PFSK-1 (cell line): ENCODE results near the gene RXFP1.

Experiments
- FOXP2 ChIP-seq: optimal IDR thresholded peaks from 2 replicates; pipeline ENCODE3; 2011; ENCODE audit warnings: borderline replicate concordance, control low read depth, inconsistent platforms; ENCODE audit not compliant: insufficient read depth; ENCODE audit errors: extremely low read length, extremely low read depth
- POLR2AphosphoS5 ChIP-seq: IDR thresholded peaks from 2 replicates; pipeline ENCODE4 v1.6.1; 2012; ENCODE audit warnings: low read depth, mild to moderate bottlenecking, control low read depth, low read length, moderate library complexity
- SIN3A ChIP-seq: IDR thresholded peaks from 2 replicates; pipeline ENCODE4 v1.6.1; 2012; ENCODE audit warnings: mild to moderate bottlenecking, low read length, moderate library complexity, borderline replicate concordance; ENCODE audit not compliant: insufficient read depth
- TAF1 ChIP-seq: IDR thresholded peaks from 2 replicates; pipeline ENCODE4 v1.6.1; 2012; ENCODE audit warnings: low read length, control low read depth, borderline replicate concordance; ENCODE audit not compliant: insufficient read depth
- TF ChIP-seq, protein P1 (sequence below), 2 experiments: IDR thresholded peaks; 2 replicates each; pipeline versions ENCODE4 v1.6.1 to v1.8.0; 2011 to 2012; ENCODE audit warnings: low read depth in 2 of 2, low read length in 2 of 2, control low read depth in 1 of 2, inconsistent platforms in 1 of 2, mild to moderate bottlenecking in 1 of 2, moderate library complexity in 1 of 2; ENCODE audit not compliant: insufficient read depth in 1 of 2

RXFP1 gene

GRCh38 chr4:158671665-158671914 lies 149.9 kb downstream of the RXFP1 start, which contains the start of gene C4orf46:
Gene C4orf46 (minus strand): TSS chr4:158671887. CDS start chr4:158671801, 86 bp downstream.
- TF ChIP-seq, protein P1, sequence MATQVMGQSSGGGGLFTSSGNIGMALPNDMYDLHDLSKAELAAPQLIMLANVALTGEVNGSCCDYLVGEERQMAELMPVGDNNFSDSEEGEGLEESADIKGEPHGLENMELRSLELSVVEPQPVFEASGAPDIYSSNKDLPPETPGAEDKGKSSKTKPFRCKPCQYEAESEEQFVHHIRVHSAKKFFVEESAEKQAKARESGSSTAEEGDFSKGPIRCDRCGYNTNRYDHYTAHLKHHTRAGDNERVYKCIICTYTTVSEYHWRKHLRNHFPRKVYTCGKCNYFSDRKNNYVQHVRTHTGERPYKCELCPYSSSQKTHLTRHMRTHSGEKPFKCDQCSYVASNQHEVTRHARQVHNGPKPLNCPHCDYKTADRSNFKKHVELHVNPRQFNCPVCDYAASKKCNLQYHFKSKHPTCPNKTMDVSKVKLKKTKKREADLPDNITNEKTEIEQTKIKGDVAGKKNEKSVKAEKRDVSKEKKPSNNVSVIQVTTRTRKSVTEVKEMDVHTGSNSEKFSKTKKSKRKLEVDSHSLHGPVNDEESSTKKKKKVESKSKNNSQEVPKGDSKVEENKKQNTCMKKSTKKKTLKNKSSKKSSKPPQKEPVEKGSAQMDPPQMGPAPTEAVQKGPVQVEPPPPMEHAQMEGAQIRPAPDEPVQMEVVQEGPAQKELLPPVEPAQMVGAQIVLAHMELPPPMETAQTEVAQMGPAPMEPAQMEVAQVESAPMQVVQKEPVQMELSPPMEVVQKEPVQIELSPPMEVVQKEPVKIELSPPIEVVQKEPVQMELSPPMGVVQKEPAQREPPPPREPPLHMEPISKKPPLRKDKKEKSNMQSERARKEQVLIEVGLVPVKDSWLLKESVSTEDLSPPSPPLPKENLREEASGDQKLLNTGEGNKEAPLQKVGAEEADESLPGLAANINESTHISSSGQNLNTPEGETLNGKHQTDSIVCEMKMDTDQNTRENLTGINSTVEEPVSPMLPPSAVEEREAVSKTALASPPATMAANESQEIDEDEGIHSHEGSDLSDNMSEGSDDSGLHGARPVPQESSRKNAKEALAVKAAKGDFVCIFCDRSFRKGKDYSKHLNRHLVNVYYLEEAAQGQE (IDR thresholded peaks at IDR 0.05; ENCODE audit: insufficient read depth in 1 of 2, low read depth in 2 of 2, low read length in 2 of 2) = no peak
- TF ChIP-seq TAF1 (no peak), FOXP2 (no peak), SIN3A (no peak), POLR2AphosphoS5 (no peak)

GRCh38 chr4:158671915-158672806 lies 150.5 kb downstream of the RXFP1 start, which contains the start of gene ETFDH:
Gene ETFDH (plus strand): TSS chr4:158672296. CDS start chr4:158672457, 161 bp downstream.
- 0 out of 2 replicates have a peak, but pooled peaks have one; percentile 31 for TF ChIP-seq SIN3A
- TF ChIP-seq, protein P1 (IDR thresholded peaks at IDR 0.05; ENCODE audit: insufficient read depth in 1 of 2, low read depth in 2 of 2, low read length in 2 of 2) = no peak
- peak; percentile 74; the same call in 1 of the 2 replicates for TF ChIP-seq TAF1
- peak; percentile 52 for TF ChIP-seq POLR2AphosphoS5
- peak; percentile 90 for TF ChIP-seq FOXP2

DNA sequence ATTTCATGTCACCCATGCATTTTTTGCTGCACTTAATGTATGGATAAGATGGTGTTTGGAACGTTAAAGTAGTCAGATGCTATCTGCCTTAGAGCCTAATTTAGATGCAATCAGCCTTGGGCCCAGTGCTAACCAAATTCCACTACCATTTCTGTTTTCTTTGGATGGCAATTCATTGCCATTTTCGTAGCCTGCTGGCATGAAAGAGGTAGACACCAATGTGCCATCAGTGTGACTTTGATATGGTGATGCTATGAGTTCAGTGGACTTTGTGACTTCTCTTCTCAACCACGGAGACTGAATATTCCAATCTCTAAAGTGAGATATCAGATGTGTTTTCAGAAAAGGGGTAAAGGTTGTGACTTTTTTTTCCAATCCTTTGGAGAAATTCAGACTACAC lies 152.0 kb downstream of the RXFP1 start:
- TF ChIP-seq FOXP2 (no peak), TAF1 (no peak), POLR2AphosphoS5 (no peak), SIN3A (no peak)
- TF ChIP-seq, protein P1 (IDR thresholded peaks at IDR 0.05; ENCODE audit: insufficient read depth in 1 of 2, low read depth in 2 of 2, low read length in 2 of 2) = no peak

DNA sequence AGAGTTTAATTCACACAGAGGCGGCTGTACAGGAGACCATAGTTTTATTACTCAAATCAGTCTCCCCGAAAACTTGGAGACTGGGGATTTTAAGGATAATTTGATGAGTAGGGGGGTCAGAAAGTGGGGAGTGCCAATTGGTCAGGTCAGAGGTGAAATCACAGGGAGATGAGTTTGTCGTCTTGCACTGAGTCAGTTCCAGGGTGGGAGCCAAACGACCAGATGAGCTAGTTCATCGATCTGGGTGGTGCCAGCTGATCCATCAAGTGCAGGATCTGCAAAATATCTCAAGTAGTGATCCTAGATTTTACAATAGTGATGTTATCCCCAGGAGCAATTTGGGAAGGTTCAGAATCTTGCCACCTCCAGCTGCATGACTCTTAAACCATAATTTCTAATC lies 154.4 kb downstream of the RXFP1 start:
- TF ChIP-seq POLR2AphosphoS5 = no peak
- no peak for TF ChIP-seq FOXP2
- TF ChIP-seq SIN3A = no peak
- TF ChIP-seq TAF1 = no peak
- TF ChIP-seq, protein P1 (IDR thresholded peaks at IDR 0.05; ENCODE audit: insufficient read depth in 1 of 2, low read depth in 2 of 2, low read length in 2 of 2) = no peak
